OCI-M2 (cell line): ENCODE measurements around the gene NTRK2.

Experiments used
- DNase-seq: peaks from one replicate; lab custom pipeline; 2025; ENCODE audit not compliant: unreplicated experiment; lab: John Stamatoyannopoulos, UW

NTRK2 gene

GRCh38 chr9:84812847-84813246, 143.3 kb downstream of the NTRK2 start:
- DNase-seq: no peak

GRCh38 chr9:84815554-84815953, 146.0 kb downstream of the NTRK2 start:
- no peak for DNase-seq

- DNase-seq: no peak
Measured at GRCh38 chr9:84817038-84817437, 147.5 kb downstream of the NTRK2 start.

GRCh38 chr9:84818791-84819190, 149.3 kb downstream of the NTRK2 start:
- DNase-seq: no peak

GRCh38 chr9:84819491-84819991, 150.0 kb downstream of the NTRK2 start:
- DNase-seq: no peak

- no peak for DNase-seq
Measured at GRCh38 chr9:84821431-84821830, 151.9 kb downstream of the NTRK2 start.

GRCh38 chr9:84822589-84823233, 153.2 kb downstream of the NTRK2 start:
- DNase-seq: no peak

- no peak for DNase-seq
Measured at GRCh38 chr9:84823421-84824271, 154.1 kb downstream of the NTRK2 start.

- no peak for DNase-seq
Measured at GRCh38 chr9:84827216-84827765, 157.8 kb downstream of the NTRK2 start.

- no peak for DNase-seq
Measured at GRCh38 chr9:84828046-84828445, 158.5 kb downstream of the NTRK2 start.

- no peak for DNase-seq
Measured at GRCh38 chr9:84829471-84829870, 159.9 kb downstream of the NTRK2 start.

- DNase-seq: no peak
Measured at GRCh38 chr9:84829997-84830696, 160.6 kb downstream of the NTRK2 start.

- DNase-seq: no peak
Measured at GRCh38 chr9:84831377-84831776, 161.8 kb downstream of the NTRK2 start.

GRCh38 chr9:84832453-84832852, 162.9 kb downstream of the NTRK2 start:
- DNase-seq: no peak

- DNase-seq: no peak
Measured at GRCh38 chr9:84834426-84834825, 164.9 kb downstream of the NTRK2 start.

GRCh38 chr9:84835745-84836144, 166.2 kb downstream of the NTRK2 start:
- no peak for DNase-seq

GRCh38 chr9:84838879-84839278, 169.3 kb downstream of the NTRK2 start:
- DNase-seq: no peak

GRCh38 chr9:84839541-84839940, 170.0 kb downstream of the NTRK2 start:
- no peak for DNase-seq

GRCh38 chr9:84841931-84842330, 172.4 kb downstream of the NTRK2 start:
- no peak for DNase-seq

GRCh38 chr9:84843175-84843824, 173.8 kb downstream of the NTRK2 start:
- no peak for DNase-seq
